C4-2B (cell line): Measurements from ENCODE around the gene ZNF385B.

Experiments
- H3K27ac ChIP-seq: fragments of 450-650 bp; 2 replicates; pipeline ENCODE4 v1.5.1; 2017
- CTCF ChIP-seq: fragments of 450-650 bp; conservative IDR thresholded peaks from 2 replicates; pipeline ENCODE4 v1.5.1; 2017; ENCODE audit warnings: mild to moderate bottlenecking
- ZFX ChIP-seq: fragments of 450-650 bp; IDR thresholded peaks from 2 replicates; pipeline ENCODE4 v1.6.1; 2017

The ZNF385B gene

DNA sequence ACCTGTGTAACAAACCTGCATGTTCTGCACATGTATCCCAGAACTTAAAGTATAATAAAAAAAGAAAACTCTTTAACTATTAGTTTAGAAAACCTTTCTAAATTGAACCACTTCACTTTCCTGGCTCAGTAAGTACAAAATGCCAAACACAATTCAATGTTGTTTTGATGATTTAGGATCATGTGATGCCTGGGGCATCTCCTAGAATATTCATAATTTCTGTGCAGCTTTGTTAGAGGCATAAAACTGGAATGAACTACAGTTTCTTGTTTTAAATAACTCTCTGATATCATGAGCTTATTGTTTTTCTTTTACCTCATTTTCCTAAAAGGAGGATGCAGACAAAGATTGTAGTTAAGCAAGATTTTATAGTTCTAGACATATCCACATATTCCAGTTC lies 457.8 kb downstream of the ZNF385B start:
- TF ChIP-seq ZFX, result no peak
- TF ChIP-seq CTCF, result no peak
- H3K27ac ChIP-seq, result no peak overlapping the region

DNA sequence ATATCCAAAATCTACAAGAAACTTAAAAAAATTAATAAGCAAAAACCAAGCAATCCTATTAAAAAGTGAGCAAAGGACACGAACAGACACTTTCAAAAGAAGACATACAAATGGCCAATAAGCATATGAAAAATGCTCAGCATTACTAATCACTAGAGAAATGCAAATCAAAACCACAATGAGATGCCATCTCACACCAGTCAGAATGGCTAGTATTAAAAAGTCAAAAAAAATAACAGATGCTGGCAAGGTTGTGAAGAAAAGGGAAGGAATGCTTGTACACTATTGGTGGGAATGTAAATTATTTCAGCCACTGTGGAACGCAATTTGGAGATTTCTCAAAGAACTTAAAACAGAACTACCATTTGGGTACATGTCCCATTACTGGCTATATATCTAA lies 467.9 kb downstream of the ZNF385B start:
- H3K27ac ChIP-seq, result no peak overlapping the region
- TF ChIP-seq ZFX (no peak), CTCF (no peak)
